Stimulated activated CD8-positive, alpha-beta memory T cell treated with anti-CD3 and anti-CD28 coated beads, Interleukin-4, amount 100 ng/mL, for 1 hour (primary cell): ENCODE measurements around the gene DIPK1B.

Experiments used
- DNase-seq, 2 donors: peaks; one replicate each; pipeline ENCODE4 v3.0.0-alpha.2; 2020; ENCODE audit warnings: low read depth in 2 of 2, low spot score in 1 of 2

Gene DIPK1B

DNA sequence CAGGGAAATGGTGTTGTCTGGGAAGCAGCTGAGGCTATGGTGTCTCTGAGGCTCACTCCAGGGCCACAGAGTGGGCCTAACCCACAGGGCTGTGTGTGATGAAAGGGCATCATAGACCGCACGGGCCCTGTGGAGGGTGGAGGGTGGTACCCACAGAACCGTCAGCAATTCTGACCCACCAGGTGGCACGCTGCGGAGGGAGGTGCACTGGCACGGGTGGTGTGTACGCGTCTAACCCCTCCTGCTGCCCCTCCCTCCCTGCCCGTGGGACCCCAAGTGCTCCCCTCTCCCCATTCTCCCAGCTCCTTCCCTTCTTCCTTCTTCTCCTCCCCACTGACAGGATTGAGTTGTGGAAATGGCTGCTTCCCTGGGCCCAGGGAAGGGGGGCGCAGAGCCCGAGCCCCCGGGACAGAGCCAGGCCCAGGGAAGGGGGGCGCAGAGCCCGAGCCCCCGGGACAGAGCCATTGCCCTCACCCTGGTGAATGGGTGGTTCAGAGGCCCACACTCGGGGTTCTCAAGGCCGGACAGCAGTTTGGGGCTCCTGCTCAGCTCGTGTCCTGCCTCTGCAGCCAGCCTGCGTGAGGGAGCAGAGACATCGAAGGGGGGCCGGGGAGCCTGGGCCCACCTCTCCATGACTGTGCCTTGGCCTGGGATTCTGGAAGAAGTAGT lies 23.6 kb downstream of the DIPK1B start:
- DNase-seq, result no peak

DNA sequence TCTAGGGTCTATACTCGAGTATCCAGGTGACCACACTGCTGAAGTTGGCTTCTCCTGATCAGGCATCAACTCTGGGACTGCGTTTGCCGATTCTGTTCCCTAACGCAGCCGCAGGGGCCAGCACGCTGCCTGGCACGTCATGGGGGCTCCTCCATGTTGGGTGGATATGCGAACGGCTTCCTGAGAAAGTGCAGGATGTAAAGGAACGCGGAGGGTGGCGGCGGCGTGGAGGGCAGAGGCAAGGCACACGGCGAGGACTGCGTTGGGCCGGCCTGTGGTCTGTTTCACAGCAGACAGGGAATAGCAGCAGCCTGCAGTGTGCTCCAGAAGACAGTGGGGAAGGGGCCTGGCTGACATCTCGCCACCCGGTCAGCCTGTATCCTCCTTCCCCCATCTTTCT lies 26.6 kb downstream of the DIPK1B start:
- DNase-seq, result no peak

DNA sequence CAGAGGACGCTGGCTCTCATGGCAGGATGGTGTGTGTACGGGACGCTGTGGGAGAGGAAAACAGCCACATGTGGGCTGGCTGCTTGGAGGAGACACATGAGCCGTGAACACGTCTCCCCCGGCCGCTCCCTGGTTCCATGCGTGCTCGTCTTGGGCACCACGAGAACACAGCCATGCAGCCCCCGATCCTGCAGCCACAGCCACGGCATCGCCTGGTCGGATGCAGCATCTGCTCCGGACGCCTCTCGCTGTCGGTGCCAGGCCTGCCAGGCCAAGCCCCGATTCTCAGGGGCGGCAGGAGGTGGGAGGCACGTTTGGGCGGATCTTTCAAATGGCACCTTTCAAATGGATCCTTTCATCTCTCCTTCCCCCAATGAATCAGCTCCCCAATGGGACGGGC lies 27.1 kb downstream of the DIPK1B start:
- DNase-seq, result no peak

DNA sequence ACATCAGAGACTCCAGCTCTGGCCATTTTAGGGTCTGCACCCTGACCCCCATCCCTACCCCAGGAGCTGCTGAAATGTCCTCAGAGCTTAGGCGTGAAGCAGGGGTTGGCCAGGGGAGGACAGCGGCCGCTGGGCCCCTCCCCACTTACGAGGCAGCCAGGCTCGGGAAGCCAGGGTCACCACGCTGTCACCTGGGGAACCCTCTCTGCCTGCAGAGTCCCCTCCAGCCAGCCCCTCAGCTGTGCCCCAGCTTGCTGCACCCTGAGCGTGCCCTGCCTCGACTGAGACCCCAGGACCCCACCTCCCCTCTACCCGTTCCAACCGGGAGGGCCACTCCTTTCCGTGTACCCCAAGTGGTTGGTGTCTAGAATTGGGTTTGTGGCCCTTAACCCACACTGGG lies 27.7 kb downstream of the DIPK1B start:
- no peak for DNase-seq

DNA sequence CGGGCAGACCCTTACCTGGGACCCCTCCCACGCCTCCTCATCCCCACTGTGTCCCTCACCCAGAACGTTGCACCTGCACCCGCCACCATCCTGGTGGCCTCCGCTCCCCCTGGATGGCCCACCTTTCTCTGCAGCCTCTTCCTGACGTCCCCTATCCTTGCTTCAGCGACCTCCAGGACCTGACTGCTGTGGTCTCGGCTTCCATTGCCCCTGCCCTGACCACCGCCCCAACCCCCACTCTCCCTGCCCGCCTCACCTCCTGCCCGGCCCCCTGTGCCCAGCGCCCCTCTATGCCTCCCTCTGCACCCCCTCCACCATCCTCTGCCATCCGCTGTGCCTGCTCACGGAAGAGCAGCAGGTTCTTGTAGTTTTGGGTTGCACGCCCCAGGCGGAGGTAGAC lies 28.1 kb downstream of the DIPK1B start:
- DNase-seq, result no peak

DNA sequence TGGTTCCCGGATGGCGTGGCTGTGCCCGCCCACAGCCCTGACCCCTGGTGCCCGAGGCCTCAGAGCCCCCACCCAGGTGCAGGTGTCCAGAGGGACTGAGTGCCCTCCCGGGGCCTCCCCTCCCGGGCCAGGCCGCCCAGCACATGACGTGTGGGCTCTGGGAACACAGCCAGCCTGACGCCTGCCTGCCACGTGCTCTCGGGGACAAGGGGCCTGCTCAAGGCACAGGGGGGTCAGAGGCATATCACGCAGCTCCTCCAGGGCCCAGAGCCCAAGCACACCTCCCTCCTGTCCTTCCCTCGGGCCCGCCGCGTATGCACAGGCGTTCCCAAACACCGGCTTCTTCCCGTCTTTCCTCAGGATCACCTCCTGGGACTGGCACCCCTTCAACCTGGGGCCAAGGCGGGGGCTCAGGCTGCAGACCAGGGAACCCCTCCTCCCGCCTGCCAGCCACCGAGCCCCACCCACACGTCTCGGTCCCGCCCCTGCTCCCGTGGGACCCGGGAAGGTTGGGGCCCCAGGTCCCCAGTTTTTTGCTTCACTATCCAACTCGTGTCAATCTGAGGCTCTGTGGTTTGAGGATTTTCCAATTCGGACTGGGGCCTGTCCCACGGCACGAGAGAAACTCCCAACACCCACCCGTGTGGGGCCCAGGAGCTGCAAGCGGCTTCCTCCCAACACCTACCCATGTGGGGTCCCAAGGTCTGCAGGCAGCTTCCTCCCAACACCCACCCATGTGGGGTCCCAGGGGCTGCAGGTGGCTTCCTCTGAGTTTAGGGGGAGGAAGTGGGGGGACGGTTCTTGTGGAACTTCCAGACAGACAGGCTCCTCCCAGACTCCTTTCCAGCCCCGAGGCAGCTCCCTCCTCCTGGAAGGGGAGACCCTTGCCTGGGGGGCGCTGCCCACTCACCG lies 28.9 kb downstream of the DIPK1B start:
- DNase-seq, result no peak

DNA sequence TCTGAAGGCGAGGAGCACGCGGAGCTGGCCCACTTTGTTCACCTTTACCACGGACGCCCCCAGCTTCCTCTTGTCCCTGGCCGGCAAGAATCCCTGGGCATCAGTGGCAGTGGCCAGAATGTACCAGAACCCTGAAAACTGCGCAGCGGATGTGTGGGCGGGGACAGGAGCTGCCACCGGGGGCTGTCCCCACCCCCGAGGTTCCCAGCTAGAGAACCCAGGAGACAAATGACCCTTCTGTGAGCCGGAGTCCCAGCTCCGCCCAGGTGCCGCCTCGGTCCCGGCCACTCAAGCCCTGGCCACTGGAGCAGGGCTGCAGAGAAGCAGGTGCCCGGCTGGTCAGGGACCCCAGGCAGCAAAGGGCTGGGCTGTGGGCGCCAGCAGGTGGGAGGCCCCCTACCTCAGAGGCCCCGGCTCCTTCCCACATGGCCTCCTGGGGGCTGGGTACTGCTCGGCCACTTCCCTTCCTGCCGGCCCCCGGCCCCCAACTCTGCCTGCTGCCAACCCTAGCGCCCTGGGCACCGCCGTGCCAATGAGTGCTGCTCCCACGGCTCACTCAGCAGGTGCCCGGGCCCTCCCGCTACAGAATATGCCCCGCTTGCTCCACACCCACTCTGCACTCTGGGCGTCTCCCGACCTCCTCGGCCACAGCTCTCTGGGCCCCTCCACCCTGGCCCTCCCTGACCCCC lies 29.7 kb downstream of the DIPK1B start:
- no peak for DNase-seq

DNA sequence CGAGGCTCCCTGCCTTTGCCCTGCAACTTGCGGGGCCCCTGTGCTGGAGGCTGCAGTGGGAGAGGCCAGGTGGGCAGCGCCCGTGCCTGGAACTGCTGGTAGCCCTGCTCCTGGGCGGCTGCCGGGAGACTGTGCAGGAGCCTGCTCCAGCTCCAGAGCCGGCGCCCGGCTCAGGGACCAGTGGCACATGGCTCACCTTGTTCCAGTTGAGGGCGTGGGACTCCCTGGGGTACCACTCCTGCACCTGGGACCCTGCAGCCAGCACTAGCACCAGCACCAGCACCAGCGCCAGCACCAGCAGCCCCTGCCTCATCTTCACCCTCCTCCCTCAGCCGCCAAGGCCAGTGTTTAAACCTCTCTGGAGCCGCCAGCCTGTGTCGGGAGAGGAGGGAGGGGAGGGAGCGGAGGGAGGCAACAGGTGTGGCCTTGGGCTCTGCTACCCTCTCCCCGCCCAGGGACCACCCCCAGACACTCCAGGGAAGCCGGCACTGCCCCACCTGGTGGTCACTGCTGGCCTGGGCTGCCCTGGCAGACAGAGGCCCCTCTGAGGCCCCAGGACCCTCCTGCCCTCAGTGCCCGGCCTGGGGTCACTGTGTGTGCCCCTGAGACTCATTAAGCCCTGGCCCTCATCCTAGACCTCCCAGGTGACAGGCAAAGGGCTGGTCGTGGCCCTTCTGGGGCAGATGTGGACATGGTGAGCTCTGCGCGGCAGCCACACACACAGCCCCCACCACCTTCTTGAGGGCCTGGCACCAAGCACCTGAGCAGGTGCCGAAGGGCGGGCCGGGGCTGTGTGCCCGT lies 30.4 kb downstream of the DIPK1B start, which contains the start of gene LCN10:
Gene LCN10, minus strand, starts transcription at position 350 of the 801 bp plus-strand sequence. Its CDS starts 37 bp downstream, at position 313.
- DNase-seq, result no peak

DNA sequence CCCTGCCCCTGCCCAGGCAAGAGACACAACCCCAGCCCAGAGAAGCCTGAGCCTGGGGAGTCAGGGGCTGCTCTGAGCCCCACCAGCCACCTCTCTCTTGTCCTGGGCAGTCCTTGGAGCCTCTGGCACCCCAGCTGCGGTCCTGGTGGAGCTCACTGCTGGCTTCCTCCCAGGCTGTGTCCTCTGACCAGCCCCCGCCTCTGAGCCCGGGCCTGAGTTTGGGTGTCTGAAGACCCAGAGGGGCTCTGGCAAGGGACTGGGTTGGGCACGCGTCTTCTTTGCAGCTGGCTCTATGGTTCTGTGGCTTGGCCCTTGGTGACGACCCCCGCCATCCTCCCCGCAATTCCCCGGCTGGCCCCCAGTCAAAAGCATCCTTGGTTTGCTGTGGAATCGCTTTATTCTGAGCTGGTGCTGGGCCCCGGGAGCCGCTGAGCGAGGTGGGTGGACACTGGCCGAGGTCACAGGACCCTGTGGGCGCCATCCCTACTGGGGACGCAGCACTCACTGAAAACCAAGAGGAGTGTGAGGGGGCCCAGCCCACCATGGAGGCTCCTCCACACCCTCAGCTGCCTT lies 31.4 kb downstream of the DIPK1B start:
- DNase-seq, result no peak

DNA sequence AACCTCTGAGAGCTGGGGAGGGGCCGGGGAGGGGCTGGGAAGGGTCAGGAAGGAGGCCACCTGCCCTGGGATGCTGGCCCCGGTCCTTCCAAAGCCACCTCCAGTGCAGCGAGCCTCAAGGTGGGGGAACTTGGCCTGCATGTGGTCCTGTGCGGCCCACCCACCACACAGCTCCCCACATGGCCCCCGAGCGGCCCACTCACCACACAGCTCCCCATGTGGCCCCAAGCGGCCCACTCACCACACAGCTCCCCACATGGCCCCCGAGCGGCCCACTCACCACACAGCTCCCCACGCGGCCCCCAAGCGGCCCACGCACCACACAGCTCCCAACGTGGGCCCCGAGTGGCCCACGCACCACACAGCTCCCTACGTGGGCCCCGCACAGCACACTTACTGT lies 32.4 kb downstream of the DIPK1B start:
- DNase-seq, result no peak

DNA sequence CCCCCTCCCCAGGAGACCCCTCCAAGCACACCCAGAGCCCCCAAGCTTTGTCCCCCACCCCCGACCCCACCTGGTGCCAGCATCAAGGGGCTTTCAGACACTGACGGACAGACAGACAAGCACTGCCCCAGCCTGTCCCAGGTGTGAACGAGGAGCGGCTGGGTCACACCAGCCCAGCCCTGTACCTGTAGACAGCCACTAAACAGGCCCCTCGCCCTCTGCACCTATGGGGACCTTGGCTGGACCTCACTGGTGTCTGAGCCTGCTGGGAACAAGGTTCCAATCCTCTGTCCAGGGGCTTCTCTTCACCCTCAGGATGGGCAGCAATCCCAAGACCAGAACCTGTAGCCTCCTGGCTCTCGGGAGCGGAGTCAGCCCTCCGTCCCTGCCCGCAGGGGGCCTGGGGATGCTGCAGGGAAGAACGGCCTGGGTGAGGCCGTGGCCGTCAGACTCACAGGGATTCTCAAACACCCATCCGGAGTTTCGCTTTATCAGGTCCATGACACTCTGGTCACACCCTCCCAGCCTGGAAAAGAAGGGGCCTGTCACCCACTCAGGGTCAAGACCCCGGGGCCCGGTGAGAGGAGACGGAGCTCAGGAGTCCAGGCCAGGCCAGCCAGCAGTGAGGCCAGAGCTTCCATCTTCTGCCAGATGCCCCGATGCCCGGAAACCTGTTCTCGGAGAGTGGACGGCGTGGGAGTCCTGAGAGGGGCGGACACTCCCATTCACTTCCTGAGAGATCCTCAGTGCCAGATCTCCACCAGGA lies 33.2 kb downstream of the DIPK1B start:
- DNase-seq, result no peak

DNA sequence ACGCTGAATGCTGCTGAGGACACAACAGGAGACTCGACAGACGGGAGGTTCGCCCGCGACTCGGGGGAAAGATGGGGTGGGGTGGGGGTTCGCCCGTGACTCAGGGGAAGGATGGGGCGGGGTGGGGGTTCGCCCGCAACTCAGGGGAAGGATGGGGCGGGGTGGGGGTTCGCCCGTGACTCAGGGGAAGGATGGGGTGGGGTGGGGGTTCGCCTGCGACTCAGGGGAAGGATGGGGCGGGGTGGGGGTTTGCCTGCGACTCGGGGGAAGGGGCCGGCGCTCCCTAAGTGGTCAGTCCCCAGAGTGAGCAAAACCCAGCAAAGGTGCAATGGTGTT lies 33.8 kb downstream of the DIPK1B start:
- DNase-seq, result no peak

DNA sequence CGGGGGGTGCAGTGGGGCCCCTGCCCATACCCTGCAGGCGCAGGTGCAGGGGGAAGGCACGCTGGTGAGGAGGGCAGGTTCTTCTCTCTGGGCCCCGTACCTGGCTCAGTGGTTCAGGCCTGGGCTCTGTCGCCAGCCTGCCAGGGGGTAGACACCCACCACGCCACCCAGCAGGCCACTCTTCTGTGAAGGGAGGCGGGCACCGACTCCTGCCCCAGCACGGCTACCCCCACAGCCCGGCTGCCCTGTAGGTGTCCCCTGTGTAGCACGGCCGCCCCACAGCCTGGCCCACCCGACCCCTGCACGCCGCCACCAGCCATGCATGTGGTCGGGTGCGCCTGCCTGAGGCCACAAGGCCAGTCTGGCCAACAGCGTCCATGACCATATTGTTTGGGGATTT lies 34.2 kb downstream of the DIPK1B start:
- no peak for DNase-seq

DNA sequence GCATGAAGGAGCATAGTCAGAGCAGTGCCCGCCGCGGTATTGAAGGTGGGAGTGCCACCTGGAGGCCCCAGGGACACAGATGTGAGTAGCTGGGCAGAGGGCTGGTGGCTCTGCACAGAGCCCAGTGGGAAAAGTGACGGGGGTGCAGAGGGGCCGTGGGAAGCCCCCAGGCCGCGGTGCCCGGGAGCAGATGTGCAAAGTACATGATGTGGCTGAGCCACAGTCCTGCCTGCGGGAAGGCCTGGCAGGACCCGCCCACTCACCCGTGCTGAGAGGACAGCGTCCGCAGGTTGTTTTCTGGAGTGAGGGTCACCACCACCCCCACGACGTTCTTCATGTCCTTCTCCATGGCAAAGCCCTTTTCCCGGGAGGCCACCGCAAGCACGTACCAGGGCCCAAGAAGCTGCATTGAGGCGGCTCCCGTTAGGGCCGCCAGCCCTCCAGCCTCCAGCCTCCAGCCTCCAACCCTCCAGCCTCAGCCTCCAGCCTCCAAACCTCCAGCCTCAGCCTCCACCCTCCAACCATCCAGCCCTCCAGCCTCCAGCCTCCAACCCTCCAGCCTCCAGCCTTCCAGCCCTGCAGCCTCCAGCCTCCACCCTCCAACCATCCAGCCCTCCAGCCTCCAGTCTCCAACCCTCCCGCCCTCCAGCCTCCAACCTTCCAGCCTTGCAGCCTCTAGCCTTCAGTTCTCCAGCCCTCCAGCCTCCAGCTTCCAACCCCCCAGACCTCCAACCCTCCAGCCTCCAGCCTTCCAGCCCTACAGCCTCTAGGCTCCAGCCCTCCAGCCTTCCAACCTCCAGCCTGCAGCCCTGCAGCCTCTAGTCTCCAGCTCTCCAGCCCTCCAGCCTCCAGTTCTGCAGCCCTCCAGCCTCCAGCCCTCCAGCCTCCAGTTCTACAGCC lies 35.0 kb downstream of the DIPK1B start:
- DNase-seq, result no peak

DNA sequence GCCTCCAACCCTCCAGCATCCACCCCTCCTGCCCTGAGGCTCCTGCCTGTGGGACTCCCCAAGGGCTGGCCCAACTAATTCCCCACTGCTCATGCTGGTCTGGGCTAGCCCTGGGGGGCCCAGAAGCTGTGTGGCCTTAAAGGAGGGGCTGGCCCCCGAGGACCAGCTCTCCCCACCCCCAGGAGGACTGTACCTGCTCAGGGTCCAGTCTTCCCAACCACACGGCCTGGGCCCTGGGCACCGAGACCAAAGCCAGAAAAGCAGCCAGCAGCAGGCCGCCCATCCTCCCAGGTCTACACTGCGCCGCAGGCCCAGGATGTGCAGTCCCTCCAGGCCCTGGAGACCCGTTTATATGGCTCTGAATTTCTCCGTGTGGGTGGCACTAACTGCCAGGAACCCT lies 35.8 kb downstream of the DIPK1B start, which contains the start of gene LCN6:
Gene LCN6, minus strand, starts transcription at position 325 of the 400 bp plus-strand sequence. Its CDS starts 42 bp downstream, at position 283.
- no peak for DNase-seq

DNA sequence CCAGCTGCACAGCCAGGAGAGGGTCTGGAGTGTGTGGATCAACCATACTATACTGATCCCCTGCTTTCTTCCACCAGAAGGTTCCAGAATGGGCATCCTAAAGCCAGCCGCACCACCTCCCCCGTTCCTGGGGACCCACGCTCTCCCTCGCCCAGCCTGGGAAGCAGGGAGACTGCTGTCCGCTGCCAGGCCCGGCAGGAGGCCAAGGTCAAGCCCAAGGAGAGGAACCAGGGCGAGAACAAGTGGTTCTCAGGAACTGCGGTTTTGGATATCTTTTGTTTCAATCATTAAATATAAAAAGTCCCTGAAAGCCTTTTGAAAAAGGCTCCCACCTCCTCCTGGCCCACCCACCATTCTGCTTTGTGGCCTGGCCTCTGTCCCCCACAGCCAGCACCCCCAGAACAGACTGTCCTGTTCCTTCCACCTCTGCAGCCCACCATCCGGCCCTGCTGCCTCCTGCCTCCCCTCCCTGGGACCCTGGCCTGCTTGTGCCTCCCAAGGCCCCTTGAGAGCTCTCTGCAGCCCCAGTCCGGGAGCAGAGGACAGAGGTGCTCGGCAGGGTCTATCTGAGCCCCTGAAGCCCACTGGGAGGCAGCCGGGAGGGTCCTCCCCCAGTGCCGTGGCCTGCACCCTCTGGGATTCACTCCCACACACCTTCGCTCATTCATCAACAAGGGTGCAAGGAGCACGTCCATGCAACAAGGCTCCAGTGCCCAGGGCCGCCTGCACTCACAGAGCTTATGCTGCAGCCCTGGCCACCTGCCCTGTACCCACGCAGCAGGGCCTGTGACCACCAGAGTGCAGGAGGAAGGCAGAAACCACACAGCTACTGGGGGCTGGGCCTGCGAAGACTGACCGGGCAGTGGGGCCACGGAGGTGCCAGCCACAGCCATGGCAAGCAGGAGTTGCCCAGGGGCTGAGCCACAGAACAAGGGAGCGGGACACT lies 36.6 kb downstream of the DIPK1B start:
- no peak for DNase-seq

DNA sequence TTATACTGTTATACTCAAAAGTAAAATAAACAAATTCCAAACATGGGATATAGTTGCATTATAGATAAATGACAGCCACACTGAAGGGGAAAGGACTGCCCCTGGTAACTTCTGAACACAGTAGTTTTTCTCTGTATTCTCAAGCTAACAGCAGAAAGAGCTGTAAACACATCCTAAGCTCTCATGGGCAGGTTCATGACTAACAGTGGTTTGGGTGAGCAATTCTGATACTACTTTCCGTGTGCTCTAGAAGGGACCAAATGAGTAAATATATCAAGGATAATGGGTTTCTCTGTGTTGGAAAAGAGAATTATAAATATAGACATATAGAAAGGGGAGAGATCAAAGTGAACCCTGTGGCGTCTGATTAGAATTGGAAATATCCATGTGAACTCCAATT lies 38.2 kb downstream of the DIPK1B start:
- no peak for DNase-seq

DNA sequence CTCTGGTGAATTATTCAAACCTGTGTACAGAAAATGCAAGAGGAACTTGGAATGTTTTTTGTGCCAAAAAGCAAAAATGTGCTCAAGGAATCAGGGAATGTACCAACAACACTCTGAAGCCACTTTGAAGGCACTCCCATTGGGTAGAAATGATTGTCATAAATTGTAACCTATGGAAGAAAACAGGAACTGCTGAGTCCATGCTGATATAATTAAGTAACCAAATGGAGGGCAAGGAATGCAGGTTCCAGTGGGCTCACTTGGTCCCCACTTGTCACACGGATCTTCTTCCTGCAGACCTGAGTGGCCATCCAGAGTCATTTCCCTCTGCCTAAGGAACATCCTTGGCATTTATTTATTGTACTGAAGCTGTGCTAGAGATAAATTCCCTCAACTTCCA lies 38.9 kb downstream of the DIPK1B start:
- DNase-seq, result no peak
